ENCODE measurements around the gene RSPRY1. TPM values are rescaled to one million over a fixed set of nuclear protein-coding genes. Genes with fewer than 3 reads are reported as not detected.

Gene RSPRY1
- total RNA-seq, 6 experiments from 2014 or later: 18.0 to 26.1 (median 22.9) TPM

GRCh38 chr16:57261806-57262205, 75.7 kb downstream of the RSPRY1 start:
- Histone ChIP-seq H3K27me3 (no peaks in the 10 kb centered on the region), H3K4me1 (no peaks in the 10 kb centered on the region), H3K4me3 (no peak overlapping the region), H3K27ac (no peak overlapping the region), H3K36me3 (no peaks in the 10 kb centered on the region), H3K9me3 (no peaks in the 10 kb centered on the region)
- TF ChIP-seq, protein P1, sequence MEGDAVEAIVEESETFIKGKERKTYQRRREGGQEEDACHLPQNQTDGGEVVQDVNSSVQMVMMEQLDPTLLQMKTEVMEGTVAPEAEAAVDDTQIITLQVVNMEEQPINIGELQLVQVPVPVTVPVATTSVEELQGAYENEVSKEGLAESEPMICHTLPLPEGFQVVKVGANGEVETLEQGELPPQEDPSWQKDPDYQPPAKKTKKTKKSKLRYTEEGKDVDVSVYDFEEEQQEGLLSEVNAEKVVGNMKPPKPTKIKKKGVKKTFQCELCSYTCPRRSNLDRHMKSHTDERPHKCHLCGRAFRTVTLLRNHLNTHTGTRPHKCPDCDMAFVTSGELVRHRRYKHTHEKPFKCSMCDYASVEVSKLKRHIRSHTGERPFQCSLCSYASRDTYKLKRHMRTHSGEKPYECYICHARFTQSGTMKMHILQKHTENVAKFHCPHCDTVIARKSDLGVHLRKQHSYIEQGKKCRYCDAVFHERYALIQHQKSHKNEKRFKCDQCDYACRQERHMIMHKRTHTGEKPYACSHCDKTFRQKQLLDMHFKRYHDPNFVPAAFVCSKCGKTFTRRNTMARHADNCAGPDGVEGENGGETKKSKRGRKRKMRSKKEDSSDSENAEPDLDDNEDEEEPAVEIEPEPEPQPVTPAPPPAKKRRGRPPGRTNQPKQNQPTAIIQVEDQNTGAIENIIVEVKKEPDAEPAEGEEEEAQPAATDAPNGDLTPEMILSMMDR (IDR thresholded peaks at IDR 0.05): no peak
- no peak for TF ChIP-seq POLR2A (IDR thresholded peaks at IDR 0.05)
- ATAC-seq (no peak), DNase-seq (peak in 1 of 3 donors; percentile 28)
- intact Hi-C loops (cut with DNase I): no loop called here
- WGBS (ENCODE audit: insufficient coverage, low coverage, low lambda C conversion rate, missing lambda C conversion rate): 98% methylated on average over 8 of the region's 9 CpGs

DNA sequence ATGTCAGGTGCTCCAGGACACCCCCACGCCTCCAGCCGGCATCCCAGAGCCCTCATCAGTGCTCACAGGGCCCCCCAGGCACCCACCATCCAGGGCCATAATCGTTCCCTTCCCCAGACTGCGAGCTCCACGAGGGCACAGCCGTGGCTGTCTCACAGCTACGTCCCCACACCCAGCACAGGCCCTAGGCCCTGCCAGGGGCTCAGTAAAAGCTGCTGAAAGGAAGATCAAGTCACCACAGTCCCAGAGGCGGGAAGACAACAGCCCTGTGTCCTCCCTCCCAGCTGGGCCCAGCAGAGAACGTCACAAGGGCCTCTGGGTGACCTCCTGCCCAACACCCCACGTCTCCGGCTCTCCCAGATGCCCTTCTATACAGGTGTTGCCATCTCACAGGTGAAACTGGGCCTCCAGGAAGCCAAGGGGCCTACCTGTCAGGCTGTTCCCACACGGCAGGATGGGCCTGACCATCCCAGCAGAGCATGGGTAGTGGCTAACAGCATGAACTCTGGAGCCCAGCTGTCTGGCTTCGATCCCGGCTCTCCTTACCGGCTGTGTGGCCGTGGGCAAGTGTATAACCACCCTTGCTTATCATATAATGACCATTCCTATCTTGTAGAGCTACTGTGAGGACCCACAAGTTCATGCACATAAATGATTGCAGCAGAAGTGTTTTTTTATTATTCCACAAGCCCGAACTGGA, 76.9 kb downstream of the RSPRY1 start:
- peaks cover 0 to 4% (median 0%) of the 10 kb centered on the region in 4 donors for H3K4me1 ChIP-seq
- DNase-seq (peak in 1 of 3 donors; percentile 27), ATAC-seq (no peak)
- H3K27ac ChIP-seq: no peak overlapping the region
- TF ChIP-seq POLR2A (IDR thresholded peaks at IDR 0.05): no peak
- TF ChIP-seq, protein P1 (IDR thresholded peaks at IDR 0.05): no peak
- WGBS (ENCODE audit: insufficient coverage, low coverage, low lambda C conversion rate, missing lambda C conversion rate): 28% methylated on average over 6 of the region's 17 CpGs
- H3K36me3 ChIP-seq: no peaks in the 10 kb centered on the region
- intact Hi-C loops (cut with DNase I): no loop called here
- H3K27me3 ChIP-seq: no peaks in the 10 kb centered on the region
- no peaks in the 10 kb centered on the region for H3K9me3 ChIP-seq
- no peak overlapping the region for H3K4me3 ChIP-seq

- H3K9me3 ChIP-seq: no peaks in the 10 kb centered on the region
Measured at GRCh38 chr16:57263541-57264351, 77.6 kb downstream of the RSPRY1 start.

GRCh38 chr16:57264381-57264780, 78.3 kb downstream of the RSPRY1 start:
- no peaks in the 10 kb centered on the region for H3K27me3 ChIP-seq
- no peaks in the 10 kb centered on the region for H3K9me3 ChIP-seq
- H3K36me3 ChIP-seq: no peaks in the 10 kb centered on the region
- DNase-seq (peak in 1 of 3 donors; percentile 18), ATAC-seq (no peak)
- no peak overlapping the region for H3K27ac ChIP-seq
- H3K4me3 ChIP-seq: no peak overlapping the region
- intact Hi-C loops (cut with DNase I): no loop called here
- H3K4me1 ChIP-seq: peaks cover 0 to 4% (median 0%) of the 10 kb centered on the region in 4 donors
- TF ChIP-seq POLR2A (IDR thresholded peaks at IDR 0.05): no peak
- TF ChIP-seq, protein P1 (IDR thresholded peaks at IDR 0.05): no peak
- 74% methylated on average over 4 of the region's 8 CpGs for WGBS (ENCODE audit: insufficient coverage, low coverage, low lambda C conversion rate, missing lambda C conversion rate)

More at GRCh38 chr16:57263541-57264351, 77.6 kb downstream of the RSPRY1 start:
- Histone ChIP-seq H3K4me3 (no peak overlapping the region), H3K4me1 (peaks cover 0 to 4% (median 0%) of the 10 kb centered on the region in 4 donors), H3K27me3 (no peaks in the 10 kb centered on the region), H3K36me3 (no peaks in the 10 kb centered on the region), H3K27ac (no peak overlapping the region)
- WGBS (ENCODE audit: insufficient coverage, low coverage, low lambda C conversion rate, missing lambda C conversion rate): 80% methylated on average over 2 of the region's 18 CpGs
- DNase-seq (peak in 1 of 3 donors; percentile 30), ATAC-seq (no peak)
- no peak for TF ChIP-seq POLR2A (IDR thresholded peaks at IDR 0.05)
- intact Hi-C loops (cut with DNase I): no loop called here

DNA sequence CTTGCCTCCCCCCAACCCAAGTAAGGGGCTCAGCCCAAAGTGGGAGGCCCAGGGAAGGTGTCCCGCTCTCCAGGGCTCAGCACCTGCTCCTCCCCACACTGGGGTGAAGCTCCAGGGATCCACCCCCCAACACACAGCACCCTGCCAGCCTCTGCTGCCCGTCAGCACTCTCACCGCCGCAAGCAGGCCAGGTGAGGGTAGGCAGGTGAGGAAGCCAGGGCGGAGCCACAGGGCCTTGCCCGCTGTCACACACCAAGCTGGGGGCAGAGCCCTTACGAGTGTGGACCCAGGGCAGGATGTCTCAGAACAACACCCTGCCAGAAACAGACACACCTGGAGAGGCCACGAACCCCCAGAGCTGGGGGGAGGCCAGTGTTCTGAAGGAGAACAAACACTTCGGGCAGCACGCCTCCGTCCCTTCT, 78.8 kb downstream of the RSPRY1 start:
- ATAC-seq: peak in 2 of 4 donors; percentile 9 to 14
- Histone ChIP-seq H3K4me1 (peaks cover 0 to 4% (median 0%) of the 10 kb centered on the region in 4 donors), H3K36me3 (no peaks in the 10 kb centered on the region), H3K9me3 (no peaks in the 10 kb centered on the region), H3K27me3 (no peaks in the 10 kb centered on the region), H3K4me3 (no peak overlapping the region), H3K27ac (no peak overlapping the region)
- no peak for TF ChIP-seq POLR2A (IDR thresholded peaks at IDR 0.05)
- TF ChIP-seq, protein P1 (IDR thresholded peaks at IDR 0.05): no peak
- 93% methylated on average over 6 of the region's 11 CpGs for WGBS (ENCODE audit: insufficient coverage, low coverage, low lambda C conversion rate, missing lambda C conversion rate)
- peak in 1 of 3 donors; percentile 54 for DNase-seq
- intact Hi-C loops (cut with DNase I): no loop called here

Data from right lobe of liver (tissue), 6 donors.